Neural progenitor cell (in vitro differentiated cells): ENCODE measurements around the gene GATD1.

Source experiments
- CTCF ChIP-seq: fragments of 200-600 bp; sonication (generic); IDR thresholded peaks from 2 replicates; pipeline ENCODE4 v1.5.1; 2017; ENCODE audit warnings: antibody characterized with exemption, mild to moderate bottlenecking
- EZH2 ChIP-seq: fragments of 200-600 bp; sonication (generic); IDR thresholded peaks from 2 replicates; pipeline ENCODE4 v1.6.1; 2017; ENCODE audit warnings: antibody characterized with exemption, mild to moderate bottlenecking, moderate library complexity

DNA sequence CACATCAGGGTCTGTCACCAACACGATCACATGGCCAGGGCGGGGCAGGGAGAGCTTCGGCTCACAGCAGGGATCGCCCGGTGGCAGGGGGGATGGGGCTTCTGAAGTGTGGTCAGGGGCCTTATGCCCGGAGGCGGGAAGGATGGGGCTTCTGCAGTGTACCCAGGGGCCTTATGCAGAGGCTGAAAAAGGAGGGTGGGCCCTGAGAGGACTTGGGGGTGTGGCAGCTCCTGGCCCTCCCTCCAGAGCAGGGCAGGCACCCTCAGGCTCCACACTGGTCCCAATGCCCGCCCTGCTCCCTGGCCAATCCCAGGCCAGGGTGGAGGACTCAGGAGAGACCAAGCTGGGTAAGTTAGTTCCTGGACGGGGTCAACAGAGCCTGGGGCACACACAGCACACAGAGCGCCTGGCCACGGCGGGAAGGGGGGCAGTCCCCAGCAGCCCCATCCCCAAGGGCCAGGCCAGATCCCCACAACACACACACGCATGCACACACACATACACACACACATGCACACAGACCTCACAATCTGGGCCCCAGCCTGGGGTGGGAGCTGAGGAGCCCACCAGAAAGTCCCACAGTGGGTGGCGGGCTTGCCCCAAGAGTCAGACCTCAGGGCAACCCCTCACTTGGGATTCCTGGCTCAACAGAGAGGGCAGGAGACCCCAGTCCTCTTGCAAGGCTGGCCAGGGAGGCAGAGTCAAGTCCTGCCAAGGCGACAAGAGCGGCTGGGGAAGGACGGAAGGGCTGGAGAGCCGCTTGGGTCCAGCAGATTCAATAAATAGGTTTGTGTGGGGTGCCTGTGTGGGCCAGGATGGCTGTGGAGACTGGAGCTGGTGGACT is 13.7 kb upstream of the GATD1 start:
- TF ChIP-seq CTCF: no peak
- no peak for TF ChIP-seq EZH2
